Dendritic cell treated with granulocyte-macrophage colony-stimulating factor and Interleukin-4, amounts not matched to agents 40 ng/mL and 50 ng/mL, for 4 days (primary cell): ENCODE data around the gene CDH8.

Source experiments
- H3K27ac Mint-ChIP-seq: one replicate; pipeline ENCODE4 v1.8.0; 2022; ENCODE audit warnings: mild to moderate bottlenecking, mixed read lengths
- H3K27me3 Mint-ChIP-seq: one replicate; pipeline ENCODE4 v1.8.0; 2022; ENCODE audit warnings: mild to moderate bottlenecking, mixed read lengths
- H3K36me3 Mint-ChIP-seq: one replicate; pipeline ENCODE4 v1.8.0; 2022; ENCODE audit warnings: low read depth, mixed read lengths
- H3K4me1 Mint-ChIP-seq: one replicate; pipeline ENCODE4 v1.8.0; 2022; ENCODE audit warnings: low read depth, mixed read lengths
- H3K4me3 Mint-ChIP-seq: one replicate; pipeline ENCODE4 v1.8.0; 2022; ENCODE audit warnings: mild to moderate bottlenecking, moderate library complexity, mixed read lengths
- H3K9me3 Mint-ChIP-seq: one replicate; pipeline ENCODE4 v1.8.0; 2022; ENCODE audit warnings: mixed read lengths
- intact Hi-C: fragments of 100-400 bp; cut with micrococcal nuclease; formaldehyde crosslinking; loops from one replicate; pipeline ENCODE4 v1.15.0; 2022

The CDH8 gene

DNA sequence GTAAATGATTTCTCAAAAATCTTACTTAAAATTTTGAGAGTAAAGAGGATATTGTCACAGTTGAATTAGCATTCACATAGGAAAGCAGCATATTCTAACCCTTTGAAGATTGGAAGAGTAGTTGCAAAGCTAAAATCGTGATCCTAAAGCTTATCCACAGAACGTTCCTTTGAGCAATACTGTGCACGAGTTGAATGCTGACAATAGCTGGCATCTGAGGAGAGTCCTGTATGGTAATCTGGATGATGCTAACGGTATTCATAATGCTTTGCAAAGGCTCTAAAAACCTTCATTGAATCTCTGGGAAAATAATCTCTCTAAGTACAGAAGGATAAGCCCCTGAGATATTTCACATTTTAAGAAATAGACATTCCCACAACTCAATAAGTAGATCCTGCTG is 354.6 kb downstream of the CDH8 start:
- H3K4me1 Mint-ChIP-seq, result no peaks in the 10 kb centered on the region
- H3K27me3 Mint-ChIP-seq, result no peaks in the 10 kb centered on the region
- intact Hi-C loops, result no loop called here
- H3K27ac Mint-ChIP-seq, result no peak overlapping the region
- no peak overlapping the region for H3K4me3 Mint-ChIP-seq
- H3K36me3 Mint-ChIP-seq, result no peaks in the 10 kb centered on the region
- no peaks in the 10 kb centered on the region for H3K9me3 Mint-ChIP-seq

DNA sequence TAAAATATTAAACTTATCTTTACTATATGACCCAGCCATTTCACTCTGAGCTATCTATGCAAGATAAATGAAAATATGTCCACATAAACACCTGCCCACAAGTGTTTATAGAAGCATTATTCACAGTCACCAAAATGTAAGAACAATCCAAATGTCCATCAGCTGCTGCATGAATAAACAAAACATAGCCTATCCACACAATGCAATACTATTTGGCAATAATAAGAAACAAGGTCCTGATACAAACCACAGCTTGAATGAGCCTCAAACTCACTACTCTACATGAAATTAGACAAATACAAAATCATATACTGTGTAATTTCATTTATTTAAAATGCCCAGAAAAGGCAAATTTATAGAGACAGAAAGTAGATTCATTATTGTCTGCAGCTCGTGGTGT is 355.1 kb downstream of the CDH8 start:
- intact Hi-C loops, result no loop called here
- no peaks in the 10 kb centered on the region for H3K4me1 Mint-ChIP-seq
- no peaks in the 10 kb centered on the region for H3K27me3 Mint-ChIP-seq
- no peaks in the 10 kb centered on the region for H3K36me3 Mint-ChIP-seq
- H3K27ac Mint-ChIP-seq, result no peak overlapping the region
- H3K4me3 Mint-ChIP-seq, result no peak overlapping the region
- H3K9me3 Mint-ChIP-seq, result no peaks in the 10 kb centered on the region

- Mint-ChIP-seq H3K9me3 (peaks cover 5% of the 10 kb centered on the region), H3K27ac (no peak overlapping the region), H3K36me3 (no peaks in the 10 kb centered on the region), H3K4me3 (no peak overlapping the region), H3K4me1 (no peaks in the 10 kb centered on the region), H3K27me3 (no peaks in the 10 kb centered on the region)
- intact Hi-C loops, result no loop called here
Observed at GRCh38 chr16:61678182-61678581, 358.1 kb downstream of the CDH8 start.

GRCh38 chr16:61677776-61678175 is 358.5 kb downstream of the CDH8 start:
- intact Hi-C loops, result no loop called here
- Mint-ChIP-seq H3K27ac (no peak overlapping the region), H3K9me3 (peaks cover 5% of the 10 kb centered on the region)

DNA sequence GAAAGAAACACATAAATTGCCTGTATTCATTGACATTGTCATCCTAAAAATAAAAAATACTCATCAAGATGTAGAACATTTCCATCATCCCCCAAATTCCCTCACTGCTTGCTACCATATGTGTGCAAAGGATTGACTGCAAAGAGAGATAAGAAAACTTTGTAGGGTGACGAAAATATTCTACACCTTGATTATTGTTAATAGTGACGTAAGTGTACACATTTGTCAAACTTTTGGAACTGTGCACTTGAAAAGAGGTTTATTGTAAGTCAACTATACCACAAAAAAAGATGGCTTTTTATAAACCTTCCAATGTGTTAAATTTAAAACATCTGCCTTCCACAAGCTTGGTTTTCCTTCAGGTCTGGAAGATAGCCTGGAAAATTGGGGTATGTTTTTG is 359.5 kb downstream of the CDH8 start:
- Mint-ChIP-seq H3K36me3 (no peaks in the 10 kb centered on the region), H3K9me3 (peaks cover 5% of the 10 kb centered on the region), H3K4me3 (no peak overlapping the region), H3K27ac (no peak overlapping the region), H3K4me1 (no peaks in the 10 kb centered on the region), H3K27me3 (no peaks in the 10 kb centered on the region)
- intact Hi-C loops, result no loop called here

More at GRCh38 chr16:61677776-61678175, 358.5 kb downstream of the CDH8 start:
- no peaks in the 10 kb centered on the region for H3K4me1 Mint-ChIP-seq
- H3K36me3 Mint-ChIP-seq, result no peaks in the 10 kb centered on the region
- no peaks in the 10 kb centered on the region for H3K27me3 Mint-ChIP-seq
- no peak overlapping the region for H3K4me3 Mint-ChIP-seq

GRCh38 chr16:61671161-61671560 is 365.1 kb downstream of the CDH8 start:
- no peak overlapping the region for H3K4me3 Mint-ChIP-seq

DNA sequence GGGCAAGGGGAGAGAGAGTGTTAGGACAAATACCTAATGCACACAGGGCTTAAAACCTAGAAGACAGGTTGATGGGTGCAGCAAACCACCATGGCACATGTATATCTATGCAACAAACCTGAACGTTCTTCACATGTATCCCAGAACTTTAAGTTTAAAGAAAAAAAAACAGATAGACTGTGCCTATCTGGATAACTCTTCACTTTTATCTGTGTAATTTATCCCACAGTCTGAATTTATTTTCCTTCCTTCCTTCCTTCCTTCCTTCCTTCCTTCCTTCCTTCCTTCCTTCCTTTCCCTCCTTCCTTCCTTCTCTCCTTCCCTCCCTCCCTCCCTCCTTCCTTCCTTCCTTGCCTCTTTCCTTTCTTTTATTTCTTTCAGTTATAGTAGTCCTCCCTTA is 370.7 kb downstream of the CDH8 start:
- intact Hi-C loops, result no loop called here
- Mint-ChIP-seq H3K9me3 (no peaks in the 10 kb centered on the region), H3K27me3 (no peaks in the 10 kb centered on the region), H3K36me3 (no peaks in the 10 kb centered on the region), H3K27ac (no peak overlapping the region), H3K4me3 (no peak overlapping the region), H3K4me1 (no peaks in the 10 kb centered on the region)

More at GRCh38 chr16:61671161-61671560, 365.1 kb downstream of the CDH8 start:
- intact Hi-C loops, result no loop called here
- Mint-ChIP-seq H3K36me3 (no peaks in the 10 kb centered on the region), H3K27me3 (no peaks in the 10 kb centered on the region), H3K27ac (no peak overlapping the region), H3K9me3 (peaks cover 5% of the 10 kb centered on the region), H3K4me1 (no peaks in the 10 kb centered on the region)

GRCh38 chr16:61659936-61660335 is 376.3 kb downstream of the CDH8 start:
- Mint-ChIP-seq H3K4me1 (no peaks in the 10 kb centered on the region), H3K27me3 (no peaks in the 10 kb centered on the region), H3K27ac (no peak overlapping the region), H3K9me3 (no peaks in the 10 kb centered on the region), H3K4me3 (no peak overlapping the region), H3K36me3 (no peaks in the 10 kb centered on the region)
- intact Hi-C loops, result no loop called here

DNA sequence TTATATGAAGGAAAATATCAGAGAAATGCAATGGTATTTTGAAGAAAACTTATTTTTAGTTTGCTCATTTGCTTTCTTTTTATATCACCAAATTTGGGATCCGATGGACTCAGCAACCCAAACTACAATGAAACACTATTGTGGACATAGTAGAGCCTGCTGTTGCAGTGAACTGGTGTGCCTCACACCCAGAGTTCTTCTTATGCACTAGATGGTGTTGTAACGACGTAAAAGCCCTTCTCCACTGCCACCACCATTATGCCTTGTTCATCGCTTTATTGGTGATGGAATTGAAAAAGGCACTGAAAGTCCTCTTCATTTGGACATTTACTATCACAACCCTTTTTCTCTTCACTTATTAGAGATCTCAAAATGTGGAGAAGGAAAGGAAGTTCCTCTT is 381.3 kb downstream of the CDH8 start:
- Mint-ChIP-seq H3K27me3 (no peaks in the 10 kb centered on the region), H3K36me3 (no peaks in the 10 kb centered on the region), H3K4me1 (no peaks in the 10 kb centered on the region), H3K9me3 (no peaks in the 10 kb centered on the region), H3K27ac (no peak overlapping the region), H3K4me3 (no peak overlapping the region)
- intact Hi-C loops, result no loop called here

GRCh38 chr16:61653544-61653943 is 382.7 kb downstream of the CDH8 start:
- Mint-ChIP-seq H3K27ac (no peak overlapping the region), H3K4me1 (no peaks in the 10 kb centered on the region), H3K27me3 (no peaks in the 10 kb centered on the region), H3K9me3 (no peaks in the 10 kb centered on the region), H3K36me3 (no peaks in the 10 kb centered on the region), H3K4me3 (no peak overlapping the region)
- intact Hi-C loops, result no loop called here

DNA sequence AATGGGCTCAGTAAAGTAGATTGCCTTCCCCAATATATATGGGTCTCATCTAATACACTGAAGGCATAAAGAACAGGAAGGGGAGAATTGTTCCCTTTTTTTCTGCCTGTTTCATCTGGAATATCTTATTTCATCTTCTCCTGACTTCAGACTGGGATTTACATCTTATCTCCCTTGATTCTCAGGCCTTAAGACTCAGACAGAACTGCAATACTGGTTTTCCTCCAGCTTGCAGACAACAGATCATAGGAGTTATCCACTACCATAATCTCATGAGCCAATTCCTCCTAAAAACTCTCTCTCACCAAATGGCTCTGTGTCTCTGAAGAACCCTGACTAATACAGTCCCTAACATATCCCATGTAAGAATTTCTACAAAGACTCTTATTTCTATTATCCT is 390.7 kb downstream of the CDH8 start:
- Mint-ChIP-seq H3K9me3 (no peaks in the 10 kb centered on the region), H3K27me3 (no peaks in the 10 kb centered on the region), H3K36me3 (no peaks in the 10 kb centered on the region), H3K4me3 (no peak overlapping the region), H3K27ac (no peak overlapping the region), H3K4me1 (no peaks in the 10 kb centered on the region)
- intact Hi-C loops, result no loop called here

DNA sequence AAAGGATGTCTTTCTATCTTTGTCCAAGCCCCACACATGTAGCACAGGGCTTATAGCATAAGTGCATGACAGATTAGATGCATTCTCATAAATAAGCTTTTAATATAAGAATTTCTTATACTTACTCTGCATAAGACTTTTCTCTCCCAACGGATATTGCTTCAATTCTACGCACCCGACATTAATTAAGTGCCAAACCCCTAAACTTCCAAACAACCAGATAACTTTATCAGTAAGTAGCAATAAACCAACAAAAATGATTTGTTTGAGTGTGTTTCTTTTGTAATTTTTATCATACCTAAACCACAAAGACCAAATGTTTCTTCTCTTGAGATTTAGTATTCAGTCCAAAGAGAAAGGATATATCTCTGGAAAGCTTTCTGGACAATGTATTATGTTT is 391.5 kb downstream of the CDH8 start:
- intact Hi-C loops, result no loop called here
- Mint-ChIP-seq H3K36me3 (no peaks in the 10 kb centered on the region), H3K4me3 (no peak overlapping the region), H3K27ac (no peak overlapping the region), H3K27me3 (no peaks in the 10 kb centered on the region), H3K9me3 (no peaks in the 10 kb centered on the region), H3K4me1 (no peaks in the 10 kb centered on the region)

DNA sequence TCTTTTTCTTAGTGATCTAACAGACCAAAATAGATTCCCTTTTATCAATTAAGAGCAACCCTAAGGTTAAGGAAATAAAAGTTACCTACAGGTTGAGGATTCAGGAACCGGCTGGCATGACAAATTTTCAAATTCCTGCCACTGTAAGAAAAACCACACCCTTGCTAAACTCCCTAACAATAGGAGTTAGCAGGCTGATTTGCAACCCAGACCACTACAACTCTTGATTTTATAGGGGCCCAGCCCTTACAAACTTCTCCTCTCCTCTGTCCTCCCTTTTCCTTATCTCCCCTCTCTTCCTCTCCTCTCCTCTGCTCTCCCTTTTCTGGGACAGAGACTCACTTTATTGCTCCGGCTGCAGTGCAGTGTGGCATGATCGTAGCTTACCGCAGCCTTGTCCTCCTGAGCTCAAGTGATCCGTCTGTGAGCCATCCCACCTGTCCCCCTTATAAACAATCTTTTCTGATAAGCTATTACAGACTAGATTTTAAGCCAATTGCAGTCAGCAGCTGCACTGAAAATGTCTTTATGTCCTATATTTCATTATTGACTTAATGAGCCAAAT is 418.9 kb downstream of the CDH8 start:
- H3K4me3 Mint-ChIP-seq, result no peak overlapping the region
- no peaks in the 10 kb centered on the region for H3K9me3 Mint-ChIP-seq
- intact Hi-C loops, result no loop called here

GRCh38 chr16:61616088-61616487 is 420.1 kb downstream of the CDH8 start:
- Mint-ChIP-seq H3K9me3 (no peaks in the 10 kb centered on the region), H3K4me3 (no peak overlapping the region), H3K27ac (no peak overlapping the region), H3K4me1 (no peaks in the 10 kb centered on the region), H3K36me3 (no peaks in the 10 kb centered on the region), H3K27me3 (no peaks in the 10 kb centered on the region)
- intact Hi-C loops, result no loop called here

More for the DNA sequence above, 418.9 kb downstream of the CDH8 start:
- Mint-ChIP-seq H3K4me1 (no peaks in the 10 kb centered on the region), H3K27ac (no peak overlapping the region), H3K27me3 (no peaks in the 10 kb centered on the region), H3K36me3 (no peaks in the 10 kb centered on the region)

DNA sequence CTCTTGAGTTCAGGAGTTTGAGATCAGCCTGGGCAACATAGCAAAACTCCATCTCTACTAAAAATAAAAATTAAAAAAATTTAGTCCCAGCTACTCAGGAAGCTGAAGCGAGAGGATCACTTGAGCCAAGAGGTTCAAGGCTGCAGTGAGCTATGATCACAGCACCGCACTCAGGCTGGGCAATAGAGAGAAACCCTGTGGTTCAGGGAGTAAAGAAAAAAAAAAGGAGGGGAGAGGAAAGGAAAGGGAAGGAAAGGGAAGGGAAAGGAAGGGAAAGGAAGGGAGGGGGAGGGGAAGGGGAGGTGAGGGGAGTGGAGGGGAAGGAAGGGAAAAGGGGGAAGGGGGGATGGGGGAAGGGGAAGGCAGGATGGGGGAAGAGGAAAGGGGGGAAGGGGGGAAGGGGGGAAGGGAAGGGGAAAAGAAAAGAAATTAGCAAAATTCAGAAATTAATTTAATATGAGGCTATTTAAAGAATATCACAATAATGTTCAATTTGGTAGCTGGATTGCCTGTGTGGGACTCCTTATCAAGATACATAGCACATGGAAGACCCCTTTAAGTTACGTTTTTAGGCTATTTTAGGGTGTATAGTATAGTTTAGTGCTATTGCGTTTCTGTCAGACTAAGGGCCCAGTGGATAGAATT is 424.3 kb downstream of the CDH8 start:
- intact Hi-C loops, result no loop called here
- Mint-ChIP-seq H3K4me3 (no peak overlapping the region), H3K4me1 (no peaks in the 10 kb centered on the region), H3K27me3 (no peaks in the 10 kb centered on the region), H3K36me3 (no peaks in the 10 kb centered on the region), H3K27ac (no peak overlapping the region), H3K9me3 (no peaks in the 10 kb centered on the region)
